Measurements from ENCODE around the gene VAC14.

Gene VAC14

DNA sequence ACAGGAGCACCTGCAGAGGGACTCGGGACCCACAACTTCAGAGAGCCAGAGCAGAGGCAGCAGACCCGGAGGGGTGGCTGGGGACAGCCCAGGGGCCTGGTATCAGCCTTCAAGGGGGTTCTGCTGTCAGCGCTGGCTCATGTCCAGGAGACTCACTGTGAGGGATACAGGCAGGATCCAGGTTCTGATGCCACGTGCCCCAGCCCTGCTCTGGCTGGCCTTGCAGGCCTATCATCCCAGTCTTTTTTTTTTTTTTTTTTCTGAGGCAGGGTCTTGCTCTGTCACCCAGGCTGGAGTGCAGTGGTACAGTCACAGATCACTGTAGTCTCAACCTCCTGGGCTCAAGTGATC, 106.1 kb downstream of the VAC14 start:
- Histone ChIP-seq H3K9ac (ENCODE audit: low read depth, low read length) (peak overlapping the region; percentile 23; the same call in 1 of the 2 replicates), H3K9me3 (ENCODE audit: insufficient read depth, low read depth, low read length) (no peaks in the 10 kb centered on the region), H3K36me3 (ENCODE audit: insufficient read depth, low read length) (peaks cover 7% of the 10 kb centered on the region; the same call in 1 of the 2 replicates), H3K27ac (ENCODE audit: low read depth, low read length) (peak overlapping the region; percentile 83), H3K27me3 (ENCODE audit: insufficient read depth, low read length) (no peaks in the 10 kb centered on the region), H3K4me3 (ENCODE audit: low read length) (no peak overlapping the region), H3K4me1 (ENCODE audit: insufficient read depth, low read length) (peaks cover 29% of the 10 kb centered on the region)
- 91% methylated on average over 4 of the region's 4 CpGs for WGBS

DNA sequence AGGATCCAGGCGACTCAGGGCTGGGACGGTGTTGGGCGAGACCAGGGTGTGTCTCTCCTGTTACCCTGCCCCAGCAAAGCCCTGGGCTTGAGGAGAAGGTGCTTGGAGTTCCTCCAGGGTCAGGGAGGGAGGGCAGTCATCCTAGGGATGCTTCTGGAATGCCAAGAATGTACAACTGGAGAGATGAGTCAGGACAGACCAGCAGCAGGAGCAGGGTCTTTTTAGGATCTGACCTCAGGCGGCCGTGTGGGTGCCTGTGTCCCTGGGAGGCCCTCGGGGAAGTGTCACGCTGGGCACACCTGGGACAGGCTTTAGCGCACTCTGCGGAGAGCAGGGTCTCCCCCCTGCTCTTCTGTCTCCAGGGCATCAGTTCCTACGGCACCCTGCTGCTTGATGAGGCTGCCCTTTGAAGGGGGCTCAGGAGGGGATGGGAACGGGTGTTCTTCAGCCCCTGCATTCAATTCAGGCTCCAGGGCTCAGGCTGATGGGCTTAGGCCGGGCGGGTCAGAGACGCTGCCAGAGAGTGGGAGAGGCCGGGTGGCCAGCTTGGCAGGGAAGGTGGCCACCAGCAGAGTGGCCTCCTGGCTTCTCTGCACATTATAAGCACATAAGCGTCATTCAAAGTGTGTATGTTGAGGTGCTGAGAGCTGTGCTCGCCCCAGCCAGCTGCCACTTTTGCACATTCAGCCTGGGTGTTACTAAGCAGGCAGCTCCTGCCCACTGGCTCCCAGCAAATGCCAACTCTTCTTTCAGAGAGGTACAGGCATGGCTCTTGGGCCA, 106.7 kb downstream of the VAC14 start:
- H3K4me1 ChIP-seq (ENCODE audit: insufficient read depth, low read length): peaks cover 29% of the 10 kb centered on the region

DNA sequence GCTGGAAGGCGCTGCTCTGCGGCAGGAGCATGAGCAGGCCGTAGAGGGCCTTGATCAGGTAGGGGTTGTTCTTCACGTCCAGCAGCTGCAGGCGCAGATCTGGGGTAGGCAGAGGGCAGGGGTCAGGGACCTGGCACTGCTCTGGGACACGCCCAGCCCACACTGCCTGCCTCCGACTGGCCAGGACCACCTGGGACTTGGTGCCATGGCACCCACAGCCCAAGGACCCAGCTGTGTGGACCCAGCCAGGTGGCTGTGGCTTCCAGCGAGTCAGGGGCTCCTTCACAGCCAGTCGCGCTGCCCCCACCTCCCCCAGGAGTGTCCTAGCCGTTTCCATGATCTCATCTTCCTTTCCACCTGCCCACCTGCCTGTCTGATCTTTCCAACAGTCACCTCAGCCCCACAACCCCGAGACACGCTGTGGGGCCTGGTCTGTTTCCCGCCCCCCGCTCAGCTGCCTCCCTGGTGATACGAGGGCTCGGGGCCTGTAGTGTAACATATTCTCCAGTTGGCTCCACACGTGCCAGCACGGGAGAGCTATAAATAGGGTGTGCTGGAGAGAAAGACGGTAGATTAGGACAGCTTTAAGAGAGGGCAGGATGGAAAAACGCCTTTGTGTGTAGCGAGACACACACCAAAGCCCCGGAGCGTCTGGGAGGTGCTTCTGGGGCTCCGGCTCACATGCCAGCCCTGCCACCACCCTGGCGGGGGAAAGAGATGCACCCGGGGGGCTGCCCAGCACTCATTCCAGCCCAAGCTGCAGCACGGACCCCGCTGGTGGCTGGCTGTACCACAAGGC, 107.9 kb downstream of the VAC14 start:
- Histone ChIP-seq H3K4me3 (ENCODE audit: low read length) (no peak overlapping the region), H3K27ac (ENCODE audit: low read depth, low read length) (peak overlapping the region; percentile 83), H3K9ac (ENCODE audit: low read depth, low read length) (peak overlapping the region; percentile 58; the same call in 1 of the 2 replicates), H3K4me1 (ENCODE audit: insufficient read depth, low read length) (peaks cover 29% of the 10 kb centered on the region), H3K9me3 (ENCODE audit: insufficient read depth, low read depth, low read length) (no peaks in the 10 kb centered on the region), H3K27me3 (ENCODE audit: insufficient read depth, low read length) (no peaks in the 10 kb centered on the region), H3K36me3 (ENCODE audit: insufficient read depth, low read length) (peaks cover 1% of the 10 kb centered on the region; the same call in 1 of the 2 replicates)
- 93% methylated on average over 29 of the region's 29 CpGs for WGBS

More for the DNA sequence above, 106.7 kb downstream of the VAC14 start:
- H3K27me3 ChIP-seq (ENCODE audit: insufficient read depth, low read length): no peaks in the 10 kb centered on the region
- H3K9me3 ChIP-seq (ENCODE audit: insufficient read depth, low read depth, low read length): no peaks in the 10 kb centered on the region
- peaks cover 7% of the 10 kb centered on the region; the same call in 1 of the 2 replicates for H3K36me3 ChIP-seq (ENCODE audit: insufficient read depth, low read length)
- H3K4me3 ChIP-seq (ENCODE audit: low read length): no peak overlapping the region
- peak overlapping the region; percentile 83 for H3K27ac ChIP-seq (ENCODE audit: low read depth, low read length)
- 60% methylated on average over 17 of the region's 17 CpGs for WGBS
- H3K9ac ChIP-seq (ENCODE audit: low read depth, low read length): peak overlapping the region; percentile 58; the same call in 1 of the 2 replicates

DNA sequence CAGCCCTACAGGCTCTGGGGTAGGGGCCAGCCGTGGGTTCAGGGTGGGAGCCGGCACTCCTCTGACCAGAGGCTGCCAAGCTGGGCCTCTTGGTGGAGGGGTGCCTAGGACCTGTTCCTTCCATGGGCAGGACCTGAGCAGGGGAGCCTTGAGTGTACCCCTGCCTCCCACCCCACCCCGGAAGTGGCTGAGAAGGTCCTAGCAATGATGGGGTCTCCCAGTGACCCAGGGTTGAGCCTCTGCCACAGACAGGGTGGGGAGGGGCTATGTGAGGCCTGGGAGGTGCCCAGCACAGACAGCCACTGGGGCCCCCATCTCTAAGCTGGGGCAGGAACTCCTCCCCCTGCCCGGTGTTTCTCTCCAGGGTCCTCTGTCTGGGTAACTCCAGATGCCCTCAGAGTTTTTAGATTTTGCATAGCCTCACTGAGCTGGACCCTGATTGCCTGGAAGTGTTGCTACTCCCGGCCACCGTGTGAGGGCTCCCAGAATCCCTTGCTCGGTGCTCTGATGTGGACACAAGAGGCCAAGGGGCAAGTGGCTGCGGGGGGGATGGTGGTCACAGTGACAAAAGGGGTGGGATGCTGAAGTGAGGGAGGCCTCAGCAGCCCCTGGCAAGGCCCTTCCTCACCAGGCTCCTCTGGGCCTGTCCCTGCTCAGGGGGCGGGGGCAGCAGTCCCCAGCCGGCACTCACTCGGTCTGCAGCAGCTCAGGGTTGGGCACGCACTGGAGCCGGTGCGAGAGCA, 108.7 kb downstream of the VAC14 start:
- Histone ChIP-seq H3K36me3 (ENCODE audit: insufficient read depth, low read length) (no peaks in the 10 kb centered on the region), H3K27ac (ENCODE audit: low read depth, low read length) (peak overlapping the region; percentile 23; the same call in 1 of the 2 replicates), H3K27me3 (ENCODE audit: insufficient read depth, low read length) (no peaks in the 10 kb centered on the region), H3K9ac (ENCODE audit: low read depth, low read length) (no peak overlapping the region), H3K4me3 (ENCODE audit: low read length) (no peak overlapping the region), H3K4me1 (ENCODE audit: insufficient read depth, low read length) (peaks cover 33% of the 10 kb centered on the region), H3K9me3 (ENCODE audit: insufficient read depth, low read depth, low read length) (no peaks in the 10 kb centered on the region)
- WGBS: 90% methylated on average over 14 of the region's 14 CpGs

DNA sequence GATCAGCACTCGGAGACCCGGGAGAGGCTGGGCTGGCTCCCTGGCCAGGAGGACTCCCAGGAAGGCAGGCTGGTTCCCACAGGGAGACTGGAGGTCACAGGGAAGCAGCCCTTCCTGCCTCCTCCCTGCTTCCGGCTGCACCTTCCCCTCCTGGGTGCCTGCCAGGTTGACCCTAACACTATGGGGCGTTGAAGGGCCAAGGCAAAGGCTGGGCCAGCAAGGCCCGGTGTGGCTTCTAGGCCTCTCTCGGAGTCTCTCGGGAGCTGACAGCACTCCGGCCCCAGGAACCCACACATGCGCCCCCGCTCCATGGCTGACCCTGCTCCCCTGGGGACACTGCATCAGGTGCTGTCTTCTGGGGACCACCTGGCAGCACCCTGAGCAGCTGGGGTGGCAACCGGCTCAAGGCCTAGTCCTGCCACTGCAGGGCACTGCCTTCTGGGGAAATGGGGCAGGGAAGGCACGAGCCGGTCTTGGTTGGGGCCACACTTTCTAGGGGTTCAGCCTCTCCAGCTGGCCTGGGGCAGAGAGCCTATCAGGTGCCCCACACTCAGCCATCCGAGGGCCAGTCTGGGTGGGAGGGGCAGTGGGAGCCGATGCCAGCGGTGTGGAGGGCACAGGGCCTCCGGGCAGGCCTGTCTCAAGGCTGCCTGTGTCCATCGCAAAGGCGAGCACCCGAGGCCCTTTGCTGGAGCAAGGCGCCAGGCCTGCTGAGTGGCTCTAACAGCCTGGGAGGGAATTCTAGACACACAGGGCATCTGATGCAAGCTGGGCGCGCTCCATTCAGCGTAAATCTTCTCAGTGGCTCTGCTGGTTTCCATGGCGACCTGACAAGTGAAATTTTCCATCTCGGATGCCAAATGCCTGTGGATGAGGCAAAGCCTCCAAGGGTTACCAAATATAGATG, 109.5 kb downstream of the VAC14 start:
- H3K27me3 ChIP-seq (ENCODE audit: insufficient read depth, low read length): no peaks in the 10 kb centered on the region
- 93% methylated on average over 26 of the region's 26 CpGs for WGBS
- no peaks in the 10 kb centered on the region for H3K9me3 ChIP-seq (ENCODE audit: insufficient read depth, low read depth, low read length)
- no peaks in the 10 kb centered on the region for H3K36me3 ChIP-seq (ENCODE audit: insufficient read depth, low read length)
- no peak overlapping the region for H3K4me3 ChIP-seq (ENCODE audit: low read length)
- peaks cover 37% of the 10 kb centered on the region for H3K4me1 ChIP-seq (ENCODE audit: insufficient read depth, low read length)
- H3K27ac ChIP-seq (ENCODE audit: low read depth, low read length): no peak overlapping the region
- no peak overlapping the region for H3K9ac ChIP-seq (ENCODE audit: low read depth, low read length)

DNA sequence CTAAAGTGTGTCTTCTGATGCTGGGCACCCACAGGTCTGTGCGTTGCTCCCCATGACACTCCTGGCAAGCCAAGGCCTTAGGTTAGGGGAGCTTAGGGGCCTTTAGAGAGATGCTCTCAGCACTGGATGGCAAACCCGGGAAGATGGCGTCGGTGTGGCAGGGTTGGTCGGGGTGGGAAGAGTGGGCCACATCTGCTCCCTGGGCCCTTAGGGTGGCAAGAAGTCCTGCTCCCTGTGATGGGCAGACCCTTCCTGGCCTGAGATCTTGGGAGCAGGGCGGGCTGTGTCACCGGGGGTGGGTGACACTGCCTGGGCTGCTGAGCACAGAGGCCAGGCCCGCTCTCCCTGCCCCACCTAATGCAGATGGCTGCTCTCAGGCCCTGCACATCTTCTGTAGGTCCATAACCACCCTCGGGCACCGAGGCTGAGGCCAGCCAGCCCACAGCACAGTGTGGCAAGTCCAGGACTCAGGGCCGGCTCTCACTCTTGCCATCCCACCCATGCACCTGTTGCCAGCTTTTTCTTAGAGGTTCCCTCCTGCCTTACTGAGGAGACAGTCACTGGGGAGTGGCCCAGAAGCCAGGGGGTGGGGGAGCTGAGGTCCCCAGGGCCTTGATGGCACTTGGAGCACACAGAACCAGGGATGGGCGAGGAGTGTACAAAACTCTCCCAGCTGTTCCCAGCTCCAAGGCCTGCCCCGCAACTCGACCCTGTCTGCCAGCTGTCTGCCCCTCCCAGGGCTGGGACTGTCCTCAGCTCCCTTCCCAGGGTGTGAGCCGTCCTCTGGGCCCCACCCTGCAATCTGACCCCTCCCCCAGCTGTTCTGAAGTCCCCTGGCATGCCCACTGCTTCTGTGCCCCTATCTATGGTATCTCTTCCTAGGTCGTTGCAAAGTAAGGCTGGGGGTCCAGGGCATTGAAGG, 110.7 kb downstream of the VAC14 start:
- 93% methylated on average over 16 of the region's 16 CpGs for WGBS
- Histone ChIP-seq H3K36me3 (ENCODE audit: insufficient read depth, low read length) (no peaks in the 10 kb centered on the region), H3K4me1 (ENCODE audit: insufficient read depth, low read length) (peaks cover 31% of the 10 kb centered on the region), H3K9ac (ENCODE audit: low read depth, low read length) (no peak overlapping the region), H3K9me3 (ENCODE audit: insufficient read depth, low read depth, low read length) (no peaks in the 10 kb centered on the region), H3K4me3 (ENCODE audit: low read length) (no peak overlapping the region), H3K27ac (ENCODE audit: low read depth, low read length) (no peak overlapping the region), H3K27me3 (ENCODE audit: insufficient read depth, low read length) (no peaks in the 10 kb centered on the region)

DNA sequence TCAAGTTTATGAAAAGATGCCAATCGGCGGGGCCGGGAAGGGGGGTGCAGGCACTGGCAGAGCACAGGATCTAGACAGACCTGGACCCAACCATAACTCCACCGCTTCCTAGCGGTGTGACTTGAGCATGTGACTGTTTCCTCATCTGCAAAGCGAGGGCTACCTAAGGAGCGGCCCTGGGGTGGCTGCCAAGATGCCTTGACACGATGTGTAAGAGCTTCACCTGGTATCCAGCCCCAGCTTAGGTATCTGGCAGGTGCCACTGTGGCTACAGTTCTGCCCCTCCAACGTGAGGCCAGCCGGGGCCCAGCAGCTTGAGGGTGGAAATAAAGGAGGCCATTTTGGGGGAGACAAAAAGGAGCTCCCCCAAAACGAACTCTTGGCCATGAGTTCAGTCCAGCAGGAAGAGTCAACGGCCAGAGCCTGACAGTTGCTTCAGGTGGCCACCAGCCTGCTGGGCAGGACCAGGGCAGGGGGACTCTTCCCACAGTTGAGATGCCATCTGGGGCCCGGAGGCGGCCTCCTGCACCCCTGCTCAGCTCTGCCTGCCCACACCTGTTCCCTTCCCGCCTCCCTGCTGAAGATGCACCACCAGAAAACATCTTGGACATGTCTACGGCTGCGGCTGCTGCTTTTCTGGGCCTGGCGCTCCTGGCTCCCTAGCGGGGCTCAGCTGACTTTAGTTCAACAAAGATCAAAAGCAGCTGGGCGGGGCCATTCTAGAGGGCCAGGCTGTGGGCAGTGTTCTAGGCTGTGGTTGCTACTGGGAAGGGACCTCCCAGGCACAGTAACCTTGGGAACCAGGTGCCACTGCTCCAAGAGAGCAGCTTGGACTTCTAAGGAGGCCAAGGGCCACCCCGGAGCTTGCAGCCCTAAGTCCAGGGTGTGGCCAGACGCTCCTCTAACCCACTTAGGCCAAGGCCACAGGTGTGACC, 111.7 kb downstream of the VAC14 start:
- Histone ChIP-seq H3K27ac (ENCODE audit: low read depth, low read length) (no peak overlapping the region), H3K4me3 (ENCODE audit: low read length) (no peak overlapping the region), H3K9ac (ENCODE audit: low read depth, low read length) (no peak overlapping the region), H3K4me1 (ENCODE audit: insufficient read depth, low read length) (peaks cover 23% of the 10 kb centered on the region), H3K36me3 (ENCODE audit: insufficient read depth, low read length) (no peaks in the 10 kb centered on the region), H3K27me3 (ENCODE audit: insufficient read depth, low read length) (no peaks in the 10 kb centered on the region), H3K9me3 (ENCODE audit: insufficient read depth, low read depth, low read length) (no peaks in the 10 kb centered on the region)
- 94% methylated on average over 22 of the region's 22 CpGs for WGBS

DNA sequence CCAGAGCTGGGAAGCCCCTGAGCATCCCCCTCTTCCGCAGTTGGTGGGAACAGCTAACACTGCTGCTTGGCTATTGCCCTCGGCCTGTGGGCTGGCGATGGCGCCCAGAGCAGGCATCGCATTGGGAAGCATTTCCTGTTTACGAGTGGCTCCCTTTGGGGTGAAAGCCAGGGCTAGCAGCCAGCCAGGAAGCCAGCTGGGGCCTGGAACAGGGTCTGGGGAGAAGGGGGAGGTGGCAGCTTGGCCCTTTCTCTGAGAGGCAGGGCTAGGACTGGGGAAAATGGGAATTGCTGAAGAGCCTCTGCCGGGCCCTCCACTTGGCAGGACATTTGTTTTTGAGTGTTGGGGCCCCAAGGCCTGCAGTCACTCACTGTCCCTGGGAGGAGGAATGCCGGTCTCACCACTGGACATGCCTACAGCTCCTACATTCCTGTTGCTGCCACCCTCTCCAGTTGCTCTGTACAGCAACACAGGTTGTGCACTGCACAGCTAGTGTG, 112.7 kb downstream of the VAC14 start:
- no peak overlapping the region for H3K9ac ChIP-seq (ENCODE audit: low read depth, low read length)
- no peaks in the 10 kb centered on the region for H3K9me3 ChIP-seq (ENCODE audit: insufficient read depth, low read depth, low read length)
- WGBS: 86% methylated on average over 8 of the region's 8 CpGs
- peaks cover 16% of the 10 kb centered on the region for H3K4me1 ChIP-seq (ENCODE audit: insufficient read depth, low read length)
- no peak overlapping the region for H3K4me3 ChIP-seq (ENCODE audit: low read length)
- H3K27ac ChIP-seq (ENCODE audit: low read depth, low read length): no peak overlapping the region
- no peaks in the 10 kb centered on the region for H3K36me3 ChIP-seq (ENCODE audit: insufficient read depth, low read length)
- no peaks in the 10 kb centered on the region for H3K27me3 ChIP-seq (ENCODE audit: insufficient read depth, low read length)

DNA sequence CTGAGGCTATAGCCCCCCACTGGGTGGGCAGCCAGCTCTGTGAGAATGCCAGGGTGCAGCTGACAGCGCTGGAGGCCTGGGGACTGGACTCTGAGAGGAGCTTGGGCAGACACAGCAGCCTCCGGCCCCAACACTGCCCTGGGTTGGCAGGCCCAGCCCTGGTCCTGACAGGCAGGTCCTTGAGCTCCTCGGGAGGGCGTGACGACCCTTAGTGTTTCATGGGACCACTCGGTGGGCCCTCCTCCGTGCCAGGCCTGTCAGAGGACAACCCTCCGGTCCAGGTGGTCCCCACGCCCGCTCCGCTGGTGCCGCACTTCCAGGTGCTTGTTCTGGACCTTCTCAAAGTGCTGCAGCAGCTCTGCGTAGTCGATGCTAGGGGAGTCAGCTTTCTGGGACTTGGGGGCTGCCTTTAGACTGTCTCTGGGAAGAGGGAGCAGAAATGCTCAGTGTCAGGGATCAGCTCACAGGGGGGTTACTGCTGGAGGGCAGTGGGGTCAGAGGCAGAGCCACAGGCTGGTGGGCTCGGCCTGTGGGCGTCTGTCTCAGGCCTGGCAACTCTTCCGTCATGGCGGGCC, 113.2 kb downstream of the VAC14 start:
- Histone ChIP-seq H3K4me1 (ENCODE audit: insufficient read depth, low read length) (peaks cover 16% of the 10 kb centered on the region), H3K36me3 (ENCODE audit: insufficient read depth, low read length) (no peaks in the 10 kb centered on the region), H3K27ac (ENCODE audit: low read depth, low read length) (no peak overlapping the region), H3K4me3 (ENCODE audit: low read length) (no peak overlapping the region), H3K9ac (ENCODE audit: low read depth, low read length) (no peak overlapping the region), H3K27me3 (ENCODE audit: insufficient read depth, low read length) (no peaks in the 10 kb centered on the region), H3K9me3 (ENCODE audit: insufficient read depth, low read depth, low read length) (no peaks in the 10 kb centered on the region)
- WGBS: 91% methylated on average over 18 of the region's 18 CpGs
